GM12878 (cell line): ENCODE measurements around the gene MIPOL1. TPM values are rescaled to one million over a fixed set of nuclear protein-coding genes. Genes with fewer than 3 reads are reported as not detected.

Experiments used
- ATAC-seq: fragments of 200-7000 bp; cut with Tn5 transposase; 3 replicates; pipeline ENCODE4 v1.9.1; 2020; ENCODE audit warnings: mild to moderate bottlenecking, moderate library complexity
- BruUV-seq: library from RNA; stranded (reverse); fragments of 400-500 nt; replicated peaks from 2 replicates; lab custom pipeline; 2021; lab: Mats Ljungman, UMichigan
- CTCF ChIA-PET: fragments of 300-600 bp; sonication (Branson Sonifier 250); formaldehyde crosslinking; extraction: SDS; loops from one replicate; lab custom pipeline; 2021; ENCODE audit warnings: inconsistent platforms; lab: Yijun Ruan, JAX
- POLR2A ChIA-PET: fragments of 350-600 bp; formaldehyde crosslinking; extraction: SDS; loops from one replicate; lab custom pipeline; 2021; ENCODE audit warnings: inconsistent platforms; lab: Charles Lee
- RAD21 ChIA-PET: fragments of 300-600 bp; sonication (Branson Sonifier 250); formaldehyde crosslinking; loops from one replicate; lab custom pipeline; 2023; ENCODE audit warnings: antibody characterized with exemption; ENCODE audit not compliant: unreplicated experiment; lab: Charles Lee
- SMC1A ChIA-PET: fragments of 300-600 bp; sonication (Branson Sonifier 250); formaldehyde crosslinking; loops from one replicate; lab custom pipeline; 2023; ENCODE audit not compliant: unreplicated experiment, uncharacterized antibody; lab: Charles Lee
- DNase-seq: peaks from one replicate; pipeline ENCODE4 v3.0.0-alpha.2; 2011; ENCODE audit warnings: low read depth, low spot score
- FAIRE-seq: peaks from 3 replicates; lab custom pipeline; 2011; peaks lifted over from hg19 to GRCh38; lab: Jason Lieb, UNC
- H2AFZ ChIP-seq: 2 replicates; pipeline ENCODE4 v1.6.0; 2011; ENCODE audit warnings: low read depth, low read length, control low read depth; ENCODE audit not compliant: control insufficient read depth
- H3K27ac ChIP-seq: 2 replicates; pipeline ENCODE4 v1.5.1; 2011; ENCODE audit warnings: control low read depth; ENCODE audit not compliant: control insufficient read depth, insufficient read depth
- H3K27me3 ChIP-seq, 2 experiments: replicated peaks in 1 of 2; 2 replicates each; pipeline versions ENCODE4 v1.6.0 to v1.6.1; 2011; ENCODE audit warnings: low read length in 1 of 2; ENCODE audit not compliant: control insufficient read depth in 2 of 2, insufficient read depth in 2 of 2
- H3K36me3 ChIP-seq, 2 experiments: 2 replicates each; pipeline ENCODE4 v1.5.1; 2011; ENCODE audit warnings: low read length in 1 of 2; ENCODE audit not compliant: control insufficient read depth in 2 of 2, insufficient read depth in 2 of 2
- H3K4me1 ChIP-seq: 2 replicates; pipeline ENCODE4 v1.6.1; 2011; ENCODE audit warnings: mild to moderate bottlenecking, low read length, moderate library complexity, mixed read lengths; ENCODE audit not compliant: control insufficient read depth, insufficient read depth
- H3K4me2 ChIP-seq: 2 replicates; pipeline ENCODE4 v1.6.0; 2011; ENCODE audit warnings: control low read depth; ENCODE audit not compliant: control insufficient read depth, insufficient read depth
- H3K4me3 ChIP-seq: fragments of 200-600 bp; sonication (generic); 2 replicates; pipeline ENCODE4 v1.5.1; 2016
- H3K79me2 ChIP-seq: 2 replicates; pipeline ENCODE4 v1.6.0; 2011; ENCODE audit warnings: low read length; ENCODE audit not compliant: control insufficient read depth, insufficient read depth
- H3K9ac ChIP-seq: 2 replicates; pipeline ENCODE4 v1.8.0; 2011; ENCODE audit warnings: low read length, control low read depth, mixed read lengths; ENCODE audit not compliant: control insufficient read depth, insufficient read depth
- H3K9me3 ChIP-seq: replicated peaks from 3 replicates; pipeline ENCODE4 v1.5.1; 2011; ENCODE audit warnings: mild to moderate bottlenecking, low read length; ENCODE audit not compliant: control insufficient read depth, insufficient read depth
- H4K20me1 ChIP-seq: 2 replicates; pipeline ENCODE4 v1.6.0; 2011; ENCODE audit not compliant: control insufficient read depth, insufficient read depth
- BACH1 ChIP-seq: fragments of 450-650 bp; IDR thresholded peaks from 2 replicates; pipeline ENCODE4 v1.6.1; 2017; ENCODE audit warnings: mild to moderate bottlenecking, borderline replicate concordance
- CHD1 ChIP-seq: IDR thresholded peaks from 2 replicates; pipeline ENCODE4 v1.6.1; 2012; ENCODE audit warnings: low read depth, low read length, improper control_type of control experiment
- CREM ChIP-seq: IDR thresholded peaks from 2 replicates; pipeline ENCODE4 v1.6.1; 2014; ENCODE audit warnings: antibody characterized with exemption, low read depth
- FOXM1 ChIP-seq: IDR thresholded peaks from 2 replicates; pipeline ENCODE4 v1.6.1; 2012; ENCODE audit warnings: low read depth, mild to moderate bottlenecking, inconsistent platforms, low read length, moderate library complexity
- LARP7 ChIP-seq: fragments of 450-650 bp; IDR thresholded peaks from 2 replicates; pipeline ENCODE4 v1.6.1; 2017; ENCODE audit warnings: mild to moderate bottlenecking
- MEF2B ChIP-seq: fragments of 450-650 bp; IDR thresholded peaks from 2 replicates; pipeline ENCODE4 v1.6.1; 2018; ENCODE audit warnings: mild to moderate bottlenecking, moderate library complexity; ENCODE audit not compliant: partially characterized antibody, poor library complexity, severe bottlenecking
- NFYA ChIP-seq: IDR thresholded peaks from 2 replicates; pipeline ENCODE4 v1.6.1; 2011; ENCODE audit warnings: low read depth, mild to moderate bottlenecking, low read length, improper control_type of control experiment, borderline replicate concordance
- POLR2AphosphoS5 ChIP-seq: IDR thresholded peaks from 2 replicates; pipeline ENCODE4 v1.6.1; 2011; ENCODE audit warnings: mild to moderate bottlenecking, low read length, inconsistent platforms
- RAD21 ChIP-seq: IDR thresholded peaks from 2 replicates; pipeline ENCODE4 v1.6.1; 2011; ENCODE audit warnings: mild to moderate bottlenecking, low read depth, low read length, moderate library complexity; ENCODE audit not compliant: insufficient read depth
- RCOR1 ChIP-seq: conservative IDR thresholded peaks from 2 replicates; pipeline ENCODE4 v1.6.1; 2012; ENCODE audit warnings: low read depth, low read length, improper control_type of control experiment
- RUNX3 ChIP-seq: IDR thresholded peaks from 2 replicates; pipeline ENCODE4 v1.6.1; 2012; ENCODE audit warnings: low read length, inconsistent platforms
- SUZ12 ChIP-seq: fragments of 200-600 bp; sonication (generic); IDR thresholded peaks from one replicate; pipeline ENCODE4 v1.6.1; 2018; ENCODE audit warnings: antibody characterized with exemption, mild to moderate bottlenecking; ENCODE audit not compliant: unreplicated experiment
- TCF3 ChIP-seq: IDR thresholded peaks from 2 replicates; pipeline ENCODE4 v1.6.1; 2012; ENCODE audit warnings: low read depth, mild to moderate bottlenecking, low read length, borderline replicate concordance; ENCODE audit not compliant: insufficient read depth
- TCF7 ChIP-seq: IDR thresholded peaks from 2 replicates; pipeline ENCODE4 v1.6.1; 2014; ENCODE audit warnings: antibody characterized with exemption, borderline replicate concordance
- WGBS: methylation state at CpG from one replicate; pipeline ENCODE4 v1.1.6; 2016; ENCODE audit warnings: low lambda C conversion rate; ENCODE audit not compliant: insufficient replicate concordance, insufficient coverage; ENCODE audit errors: missing lambda C conversion rate; 5-methylcytosine and 5-hydroxymethylcytosine counted together
- in situ Hi-C: fragments of 300-500 bp; cut with MboI; formaldehyde crosslinking; loops from 9 replicates; pipeline ENCODE4 v1.14.3; 2018; ENCODE audit warnings: mixed read lengths
- intact Hi-C: fragments of 100-400 bp; cut with micrococcal nuclease; formaldehyde crosslinking; loops from one replicate; pipeline ENCODE4 v1.14.2; 2022; ENCODE audit not compliant: unreplicated experiment
- polyA plus RNA-seq, 11 experiments: library from polyadenylated mRNA; depleted of rRNA in 4 of 11; unstranded in 6 of 11; stranded (reverse) in 5 of 11; fragments of >200 nt; fragmentation: Nextera tagmentation in 4 of 11; fragmentation: Illumina TruSeq in 1 of 11; extraction: Ambion mirVana in 4 of 11; extraction: Trizol in 1 of 11; gene quantifications; 1 replicate in 1 of 11; 2 replicates in 10 of 11; pipeline versions ENCODE4 v1.2.1 to v1.2.3, GENCODE V29; 2011 to 2016; ENCODE audit warnings: inconsistent platforms in 2 of 11, missing spikeins in 2 of 11, low read depth in 1 of 11
- total RNA-seq, 4 experiments: library from RNA; depleted of rRNA in 3 of 4; stranded (reverse); fragments of >200 nt in 3 of 4; fragmentation: Illumina TruSeq in 1 of 4; extraction: Trizol in 1 of 4; gene quantifications; 2 replicates each; pipeline versions ENCODE4 v1.2.1 to v1.2.3, GENCODE V29; 2013 to 2021
- TF ChIP-seq, protein P1 (sequence below): fragments of 450-650 bp; IDR thresholded peaks from 2 replicates; pipeline ENCODE4 v1.6.1; 2017; ENCODE audit warnings: mild to moderate bottlenecking, moderate library complexity

MIPOL1 gene
- total and polyA plus RNA-seq, 10 of the 15 experiments (the other 5 are each of a cell fraction or from before 2014, with no cell fraction given) = 0.06 TPM; not detected in 9

DNA sequence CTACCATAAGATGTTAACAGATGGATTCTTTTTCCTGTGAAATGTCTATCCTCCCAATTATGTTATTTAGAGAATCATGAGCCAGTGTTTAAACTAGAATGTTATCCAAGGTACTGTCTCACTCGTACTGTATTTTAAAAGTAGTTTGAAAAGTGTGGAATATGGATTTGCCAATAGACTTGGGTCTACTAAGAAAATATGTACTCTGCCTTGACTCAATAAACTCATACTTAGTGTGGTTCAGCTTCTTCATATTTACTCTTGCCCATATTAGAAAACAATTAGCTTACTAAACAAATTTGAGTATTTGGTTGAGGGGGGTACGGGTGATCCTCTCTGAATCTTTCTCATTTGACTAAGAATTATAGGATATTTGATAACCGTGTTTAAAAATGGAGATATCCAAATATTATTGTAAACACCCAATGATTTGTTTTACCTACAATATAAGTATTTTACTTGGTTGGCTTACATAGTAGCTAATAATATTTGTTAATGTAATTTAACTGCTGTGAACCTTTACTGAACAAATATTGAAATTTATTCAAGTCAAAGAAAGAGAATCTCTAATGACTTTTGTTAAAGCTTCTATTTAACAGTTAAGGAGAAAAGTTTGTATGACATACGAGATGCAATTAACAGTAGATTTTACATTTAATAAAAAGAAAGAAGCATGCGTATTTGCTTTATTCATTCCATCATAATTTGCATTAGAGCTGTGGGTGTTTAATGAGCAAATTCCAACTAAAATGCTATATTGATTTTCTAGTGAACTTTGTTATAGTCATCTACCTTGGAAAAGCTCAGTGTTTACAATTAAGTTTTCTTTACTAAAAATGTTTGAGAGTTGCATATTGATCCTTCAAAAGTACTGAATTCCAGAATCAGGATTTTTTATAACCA, 81.2 kb downstream of the MIPOL1 start:
- POLR2A ChIA-PET = no interaction called here
- WGBS = 19% methylated on average over 5 of the region's 5 CpGs

More for the DNA sequence above, 81.2 kb downstream of the MIPOL1 start:
- Histone ChIP-seq H3K27me3 (no peaks in the 10 kb centered on the region), H3K9me3 (no peaks in the 10 kb centered on the region), H3K27ac (no peak overlapping the region), H4K20me1 (no peaks in the 10 kb centered on the region), H3K9ac (no peak overlapping the region), H3K4me3 (no peak overlapping the region), H3K36me3 (no peaks in the 10 kb centered on the region), H2AFZ (no peak overlapping the region), H3K79me2 (no peaks in the 10 kb centered on the region), H3K4me2 (no peak overlapping the region), H3K4me1 (no peaks in the 10 kb centered on the region)
- intact Hi-C loops = no loop called here
- SMC1A ChIA-PET = no interaction called here
- no peak for DNase-seq
- TF ChIP-seq FOXM1 (no peak), LARP7 (no peak), SUZ12 (no peak), CREM (no peak), NFYA (no peak), TCF7 (no peak), TCF3 (no peak), BACH1 (no peak), RAD21 (no peak), POLR2AphosphoS5 (no peak), RCOR1 (no peak), RUNX3 (no peak), CHD1 (no peak), MEF2B (no peak)
- TF ChIP-seq, protein P1, sequence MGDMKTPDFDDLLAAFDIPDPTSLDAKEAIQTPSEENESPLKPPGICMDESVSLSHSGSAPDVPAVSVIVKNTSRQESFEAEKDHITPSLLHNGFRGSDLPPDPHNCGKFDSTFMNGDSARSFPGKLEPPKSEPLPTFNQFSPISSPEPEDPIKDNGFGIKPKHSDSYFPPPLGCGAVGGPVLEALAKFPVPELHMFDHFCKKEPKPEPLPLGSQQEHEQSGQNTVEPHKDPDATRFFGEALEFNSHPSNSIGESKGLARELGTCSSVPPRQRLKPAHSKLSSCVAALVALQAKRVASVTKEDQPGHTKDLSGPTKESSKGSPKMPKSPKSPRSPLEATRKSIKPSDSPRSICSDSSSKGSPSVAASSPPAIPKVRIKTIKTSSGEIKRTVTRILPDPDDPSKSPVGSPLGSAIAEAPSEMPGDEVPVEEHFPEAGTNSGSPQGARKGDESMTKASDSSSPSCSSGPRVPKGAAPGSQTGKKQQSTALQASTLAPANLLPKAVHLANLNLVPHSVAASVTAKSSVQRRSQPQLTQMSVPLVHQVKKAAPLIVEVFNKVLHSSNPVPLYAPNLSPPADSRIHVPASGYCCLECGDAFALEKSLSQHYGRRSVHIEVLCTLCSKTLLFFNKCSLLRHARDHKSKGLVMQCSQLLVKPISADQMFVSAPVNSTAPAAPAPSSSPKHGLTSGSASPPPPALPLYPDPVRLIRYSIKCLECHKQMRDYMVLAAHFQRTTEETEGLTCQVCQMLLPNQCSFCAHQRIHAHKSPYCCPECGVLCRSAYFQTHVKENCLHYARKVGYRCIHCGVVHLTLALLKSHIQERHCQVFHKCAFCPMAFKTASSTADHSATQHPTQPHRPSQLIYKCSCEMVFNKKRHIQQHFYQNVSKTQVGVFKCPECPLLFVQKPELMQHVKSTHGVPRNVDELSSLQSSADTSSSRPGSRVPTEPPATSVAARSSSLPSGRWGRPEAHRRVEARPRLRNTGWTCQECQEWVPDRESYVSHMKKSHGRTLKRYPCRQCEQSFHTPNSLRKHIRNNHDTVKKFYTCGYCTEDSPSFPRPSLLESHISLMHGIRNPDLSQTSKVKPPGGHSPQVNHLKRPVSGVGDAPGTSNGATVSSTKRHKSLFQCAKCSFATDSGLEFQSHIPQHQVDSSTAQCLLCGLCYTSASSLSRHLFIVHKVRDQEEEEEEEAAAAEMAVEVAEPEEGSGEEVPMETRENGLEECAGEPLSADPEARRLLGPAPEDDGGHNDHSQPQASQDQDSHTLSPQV = no peak
- CTCF ChIA-PET = no interaction called here
- FAIRE-seq = no peak
- ATAC-seq = no peak
- BruUV-seq = no TSS peak
- in situ Hi-C loops = no loop called here
- RAD21 ChIA-PET = no interaction called here
